ENCODE measurements around the gene DUOX2.
"Not testable (repeated sequence)": the region's sequence is repeated elsewhere in the genome, so short reads cannot be mapped to it uniquely, and the experiment has no call there.

Gene DUOX2

GRCh38 chr15:45097466-45097865, 16.5 kb downstream of the DUOX2 start:
- DNase-seq: no peak

GRCh38 chr15:45095661-45096060, 18.3 kb downstream of the DUOX2 start:
- no peak for DNase-seq

- no peak for DNase-seq
Measured at GRCh38 chr15:45094358-45094730, 19.6 kb downstream of the DUOX2 start.

GRCh38 chr15:45093622-45094357, 20.2 kb downstream of the DUOX2 start:
- DNase-seq: no peak

- DNase-seq: no peak
Measured at GRCh38 chr15:45093013-45093412, 21.0 kb downstream of the DUOX2 start.

- DNase-seq: no peak
Measured at GRCh38 chr15:45091576-45091975, 22.4 kb downstream of the DUOX2 start.

GRCh38 chr15:45091161-45091560, 22.8 kb downstream of the DUOX2 start:
- DNase-seq: no peak

GRCh38 chr15:45089712-45090373, 24.1 kb downstream of the DUOX2 start:
- DNase-seq: no peak

GRCh38 chr15:45088801-45089711, 24.9 kb downstream of the DUOX2 start:
- no peak for DNase-seq

GRCh38 chr15:45087513-45087912, 26.5 kb downstream of the DUOX2 start:
- no peak for DNase-seq

GRCh38 chr15:45084163-45084562, 29.8 kb downstream of the DUOX2 start:
- no peak for DNase-seq

- DNase-seq: no peak
Measured at GRCh38 chr15:45083223-45083622, 30.7 kb downstream of the DUOX2 start.

- not testable (repeated sequence) for DNase-seq
Measured at GRCh38 chr15:45082412-45082811, 31.6 kb downstream of the DUOX2 start.

GRCh38 chr15:45080593-45080992, 33.4 kb downstream of the DUOX2 start:
- DNase-seq: not testable (repeated sequence)

GRCh38 chr15:45079628-45080246, 34.2 kb downstream of the DUOX2 start:
- not testable (repeated sequence) for DNase-seq

GRCh38 chr15:45079201-45079600, 34.8 kb downstream of the DUOX2 start:
- DNase-seq: not testable (repeated sequence)

- DNase-seq: not testable (repeated sequence)
Measured at GRCh38 chr15:45077391-45077790, 36.6 kb downstream of the DUOX2 start.

- not testable (repeated sequence) for DNase-seq
Measured at GRCh38 chr15:45075440-45076320, 38.3 kb downstream of the DUOX2 start.

- not testable (repeated sequence) for DNase-seq
Measured at GRCh38 chr15:45073602-45074001, 40.4 kb downstream of the DUOX2 start.

GRCh38 chr15:45069942-45070360, 44.0 kb downstream of the DUOX2 start:
- not testable (repeated sequence) for DNase-seq

GRCh38 chr15:45064386-45064785, 49.6 kb downstream of the DUOX2 start:
- DNase-seq: no peak

- not testable (repeated sequence) for DNase-seq
Measured at GRCh38 chr15:45062301-45062700, 51.7 kb downstream of the DUOX2 start.

All from activated CD4-positive, alpha-beta T cell treated with anti-CD3 and anti-CD28 coated beads, Interleukin-2, amount 50 U/mL, for 16 hours (primary cell).